H9 (cell line): ENCODE results near the gene SMAD3. TPM values are rescaled to one million over a fixed set of nuclear protein-coding genes. Genes with fewer than 3 reads are reported as not detected.

Experiments used
- DNase-seq: peaks from one replicate; pipeline ENCODE4 v3.0.0-alpha.2; 2017
- H2AFZ ChIP-seq: one replicate; pipeline ENCODE4 v1.6.1; 2013; ENCODE audit warnings: mild to moderate bottlenecking, low read length, control low read depth, moderate library complexity
- H2AK5ac ChIP-seq: 2 replicates; pipeline ENCODE4 v1.6.1; 2013; ENCODE audit warnings: low read length, control low read depth, mixed read lengths; ENCODE audit not compliant: insufficient read length
- H2BK120ac ChIP-seq: one replicate; pipeline ENCODE4 v1.6.1; 2013; ENCODE audit warnings: low read depth, mild to moderate bottlenecking, low read length, control low read depth, inconsistent platforms; ENCODE audit not compliant: poor library complexity, severe bottlenecking
- H2BK12ac ChIP-seq: 2 replicates; pipeline ENCODE4 v1.6.1; 2013; ENCODE audit warnings: low read length, control low read depth, mixed read lengths, low read depth; ENCODE audit not compliant: insufficient read length
- H2BK15ac ChIP-seq: 2 replicates; pipeline ENCODE4 v1.6.1; 2013; ENCODE audit warnings: low read depth, low read length, control low read depth
- H2BK20ac ChIP-seq: one replicate; pipeline ENCODE4 v1.6.1; 2013; ENCODE audit warnings: low read depth, mild to moderate bottlenecking, low read length, control low read depth, inconsistent platforms; ENCODE audit not compliant: poor library complexity, severe bottlenecking
- H2BK5ac ChIP-seq: 2 replicates; pipeline ENCODE4 v1.6.1; 2013; ENCODE audit warnings: low read length, control low read depth, mixed read lengths; ENCODE audit not compliant: insufficient read length
- H3K14ac ChIP-seq: 2 replicates; pipeline ENCODE4 v1.6.1; 2013; ENCODE audit warnings: low read length, control low read depth; ENCODE audit not compliant: insufficient read depth
- H3K18ac ChIP-seq: 2 replicates; pipeline ENCODE4 v1.6.1; 2013; ENCODE audit warnings: low read depth, mild to moderate bottlenecking, mixed read lengths, low read length, control low read depth; ENCODE audit not compliant: insufficient read length
- H3K23ac ChIP-seq: 2 replicates; pipeline ENCODE4 v1.6.1; 2013; ENCODE audit warnings: low read length, control low read depth, mixed read lengths, low read depth; ENCODE audit not compliant: insufficient read length
- H3K23me2 ChIP-seq: 2 replicates; pipeline ENCODE4 v1.6.1; 2013; ENCODE audit warnings: low read depth, mild to moderate bottlenecking, mixed read lengths, low read length, control low read depth; ENCODE audit not compliant: insufficient read length, poor library complexity, severe bottlenecking
- H3K27ac ChIP-seq: 2 replicates; pipeline ENCODE4 v1.5.1; 2013; ENCODE audit warnings: low read length, control low read depth, mixed read lengths, low read depth; ENCODE audit not compliant: insufficient read length
- H3K27me3 ChIP-seq: 2 replicates; pipeline ENCODE4 v1.6.1; 2013; ENCODE audit warnings: low read length, control low read depth, inconsistent platforms; ENCODE audit not compliant: insufficient read depth
- H3K4ac ChIP-seq: 2 replicates; pipeline ENCODE4 v1.6.1; 2013; ENCODE audit warnings: low read depth, mild to moderate bottlenecking, control low read depth, inconsistent platforms, low read length, moderate library complexity
- H3K4me1 ChIP-seq: 2 replicates; pipeline ENCODE4 v1.6.1; 2013; ENCODE audit warnings: low read length, control low read depth, inconsistent platforms; ENCODE audit not compliant: insufficient read depth
- H3K4me2 ChIP-seq: 2 replicates; pipeline ENCODE4 v1.6.1; 2013; ENCODE audit warnings: low read length, control low read depth, mixed read lengths; ENCODE audit not compliant: insufficient read length, insufficient read depth
- H3K56ac ChIP-seq: 2 replicates; pipeline ENCODE4 v1.6.1; 2013; ENCODE audit warnings: low read depth, mild to moderate bottlenecking, mixed read lengths, low read length, control low read depth; ENCODE audit not compliant: insufficient read length
- H3K79me1 ChIP-seq: 2 replicates; pipeline ENCODE4 v1.6.1; 2013; ENCODE audit warnings: low read depth, mild to moderate bottlenecking, moderate library complexity, low read length, control low read depth, inconsistent platforms; ENCODE audit not compliant: insufficient read depth, poor library complexity, severe bottlenecking
- H3K79me2 ChIP-seq: 2 replicates; pipeline ENCODE4 v1.6.1; 2013; ENCODE audit warnings: low read length, control low read depth, inconsistent platforms; ENCODE audit not compliant: insufficient read depth
- H3K9ac ChIP-seq: 2 replicates; pipeline ENCODE4 v1.6.1; 2013; ENCODE audit warnings: low read length, control low read depth, mixed read lengths; ENCODE audit not compliant: insufficient read length; ENCODE audit errors: extremely low read depth
- H3K9me3 ChIP-seq: one replicate; pipeline ENCODE4 v1.6.1; 2013; ENCODE audit warnings: low read depth, low read length, inconsistent platforms; ENCODE audit not compliant: control insufficient read depth
- H3T11ph ChIP-seq: one replicate; pipeline ENCODE4 v1.6.1; 2013; ENCODE audit warnings: mild to moderate bottlenecking, low read length, control low read depth, inconsistent platforms
- H4K20me1 ChIP-seq: one replicate; pipeline ENCODE4 v1.6.1; 2013; ENCODE audit not compliant: control insufficient read depth, insufficient read length, insufficient read depth
- H4K5ac ChIP-seq: 2 replicates; pipeline ENCODE4 v1.6.1; 2013; ENCODE audit warnings: low read depth, mild to moderate bottlenecking, mixed read lengths, low read length, control low read depth; ENCODE audit not compliant: insufficient read length
- H4K8ac ChIP-seq: replicated peaks from 2 replicates; pipeline ENCODE4 v1.6.1; 2013; ENCODE audit warnings: low read length, control low read depth, mixed read lengths, low read depth; ENCODE audit not compliant: insufficient read length
- H4K91ac ChIP-seq: 2 replicates; pipeline ENCODE4 v1.6.1; 2013; ENCODE audit warnings: low read depth, mild to moderate bottlenecking, moderate library complexity, mixed read lengths, low read length, control low read depth; ENCODE audit not compliant: insufficient read length
- H3K27ac Mint-ChIP-seq, 3 experiments: 2 replicates in 2 of 3; 3 replicates in 1 of 3; pipeline ENCODE4 v1.8.0; 2020 to 2021; ENCODE audit warnings: mixed read lengths in 3 of 3, mild to moderate bottlenecking in 1 of 3, moderate library complexity in 1 of 3
- H3K27me3 Mint-ChIP-seq: 2 replicates; pipeline ENCODE4 v1.8.0; 2021; ENCODE audit warnings: low read depth, mild to moderate bottlenecking, moderate library complexity, mixed read lengths
- H3K36me3 Mint-ChIP-seq, 3 experiments: 2 replicates in 2 of 3; 3 replicates in 1 of 3; pipeline ENCODE4 v1.8.0; 2020 to 2021; ENCODE audit warnings: low read depth in 3 of 3, mixed read lengths in 3 of 3; ENCODE audit not compliant: insufficient read depth in 1 of 3
- H3K4me1 Mint-ChIP-seq, 2 experiments: 2 replicates each; pipeline ENCODE4 v1.8.0; 2020; ENCODE audit warnings: mixed read lengths in 2 of 2
- H3K4me3 Mint-ChIP-seq, 2 experiments: 2 replicates in 1 of 2; 3 replicates in 1 of 2; pipeline ENCODE4 v1.8.0; 2020 to 2021; ENCODE audit warnings: mild to moderate bottlenecking in 2 of 2, mixed read lengths in 2 of 2, moderate library complexity in 1 of 2
- H3K9me3 Mint-ChIP-seq, 2 experiments: 2 replicates in 1 of 2; 3 replicates in 1 of 2; pipeline ENCODE4 v1.8.0; 2020; ENCODE audit warnings: mild to moderate bottlenecking in 2 of 2, mixed read lengths in 2 of 2, moderate library complexity in 1 of 2
- total RNA-seq: library from RNA; stranded (reverse); gene quantifications from 2 replicates; pipeline ENCODE4 v1.2.1, GENCODE V29; 2021
- TF ChIP-seq, protein P1 (sequence below): fragments of 200-600 bp; sonication (generic); conservative IDR thresholded peaks from 3 replicates; pipeline ENCODE4 v1.8.0; 2021; ENCODE audit warnings: antibody characterized with exemption, mild to moderate bottlenecking

SMAD3 gene
- total RNA-seq, 1 experiment from 2014 or later = 26.7 TPM

DNA sequence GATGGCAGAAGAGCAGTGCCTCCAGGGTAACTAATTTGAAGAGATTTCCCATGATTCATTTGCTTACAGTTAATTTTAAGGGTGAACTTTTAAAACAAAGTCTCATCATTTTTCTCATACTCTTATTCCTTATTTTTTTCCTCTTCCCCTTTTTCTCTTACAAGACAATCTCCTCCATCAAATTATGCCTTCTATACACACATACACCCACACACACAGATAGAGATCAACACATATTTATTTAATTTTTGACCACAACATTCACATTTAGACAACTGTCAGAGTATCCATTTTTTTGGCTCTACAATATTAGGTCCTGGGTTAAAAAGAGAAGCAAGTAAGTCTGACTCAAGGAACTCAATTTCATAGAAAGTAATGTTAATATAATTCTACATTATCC, 151.5 kb downstream of the SMAD3 start:
- Histone ChIP-seq H3K9ac (no peak overlapping the region), H4K5ac (no peak overlapping the region), H3K9me3 (no peaks in the 10 kb centered on the region), H2BK12ac (no peak overlapping the region), H2BK15ac (no peak overlapping the region), H4K8ac (no peak overlapping the region), H4K20me1 (no peaks in the 10 kb centered on the region), H3K4ac (no peak overlapping the region), H3K79me2 (no peaks in the 10 kb centered on the region), H2BK20ac (no peak overlapping the region), H2AFZ (no peak overlapping the region), H3K23ac (no peak overlapping the region), H3K56ac (no peak overlapping the region), H3K4me1 (no peaks in the 10 kb centered on the region), H2AK5ac (no peak overlapping the region), H2BK5ac (no peak overlapping the region), H3K27ac (no peak overlapping the region), H3K18ac (no peak overlapping the region), H3T11ph (no peak overlapping the region), H3K27me3 (no peaks in the 10 kb centered on the region), H4K91ac (no peak overlapping the region), H3K4me2 (no peak overlapping the region), H2BK120ac (no peak overlapping the region), H3K23me2 (no peaks in the 10 kb centered on the region), H3K79me1 (no peaks in the 10 kb centered on the region), H3K14ac (no peak overlapping the region)
- no peaks in the 10 kb centered on the region for H3K27me3 Mint-ChIP-seq
- peaks cover 0 to 9% (median 0%) of the 10 kb centered on the region in 3 experiments; a peak in 2 of 7 replicates for H3K36me3 Mint-ChIP-seq
- H3K9me3 Mint-ChIP-seq = no peaks in the 10 kb centered on the region
- no peaks in the 10 kb centered on the region for H3K4me1 Mint-ChIP-seq
- H3K4me3 Mint-ChIP-seq = no peak overlapping the region
- no peak overlapping the region for H3K27ac Mint-ChIP-seq
- DNase-seq = no peak
- TF ChIP-seq, protein P1, sequence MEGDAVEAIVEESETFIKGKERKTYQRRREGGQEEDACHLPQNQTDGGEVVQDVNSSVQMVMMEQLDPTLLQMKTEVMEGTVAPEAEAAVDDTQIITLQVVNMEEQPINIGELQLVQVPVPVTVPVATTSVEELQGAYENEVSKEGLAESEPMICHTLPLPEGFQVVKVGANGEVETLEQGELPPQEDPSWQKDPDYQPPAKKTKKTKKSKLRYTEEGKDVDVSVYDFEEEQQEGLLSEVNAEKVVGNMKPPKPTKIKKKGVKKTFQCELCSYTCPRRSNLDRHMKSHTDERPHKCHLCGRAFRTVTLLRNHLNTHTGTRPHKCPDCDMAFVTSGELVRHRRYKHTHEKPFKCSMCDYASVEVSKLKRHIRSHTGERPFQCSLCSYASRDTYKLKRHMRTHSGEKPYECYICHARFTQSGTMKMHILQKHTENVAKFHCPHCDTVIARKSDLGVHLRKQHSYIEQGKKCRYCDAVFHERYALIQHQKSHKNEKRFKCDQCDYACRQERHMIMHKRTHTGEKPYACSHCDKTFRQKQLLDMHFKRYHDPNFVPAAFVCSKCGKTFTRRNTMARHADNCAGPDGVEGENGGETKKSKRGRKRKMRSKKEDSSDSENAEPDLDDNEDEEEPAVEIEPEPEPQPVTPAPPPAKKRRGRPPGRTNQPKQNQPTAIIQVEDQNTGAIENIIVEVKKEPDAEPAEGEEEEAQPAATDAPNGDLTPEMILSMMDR = no peak
